ENCODE results near the gene RNF227.

RNF227 gene

GRCh38 chr17:7903154-7904103 lies 12.7 kb downstream of the RNF227 start:
- no peak overlapping the region for H3K4me3 ChIP-seq (ENCODE audit: low read depth, low read length)
- TF ChIP-seq, protein P1, sequence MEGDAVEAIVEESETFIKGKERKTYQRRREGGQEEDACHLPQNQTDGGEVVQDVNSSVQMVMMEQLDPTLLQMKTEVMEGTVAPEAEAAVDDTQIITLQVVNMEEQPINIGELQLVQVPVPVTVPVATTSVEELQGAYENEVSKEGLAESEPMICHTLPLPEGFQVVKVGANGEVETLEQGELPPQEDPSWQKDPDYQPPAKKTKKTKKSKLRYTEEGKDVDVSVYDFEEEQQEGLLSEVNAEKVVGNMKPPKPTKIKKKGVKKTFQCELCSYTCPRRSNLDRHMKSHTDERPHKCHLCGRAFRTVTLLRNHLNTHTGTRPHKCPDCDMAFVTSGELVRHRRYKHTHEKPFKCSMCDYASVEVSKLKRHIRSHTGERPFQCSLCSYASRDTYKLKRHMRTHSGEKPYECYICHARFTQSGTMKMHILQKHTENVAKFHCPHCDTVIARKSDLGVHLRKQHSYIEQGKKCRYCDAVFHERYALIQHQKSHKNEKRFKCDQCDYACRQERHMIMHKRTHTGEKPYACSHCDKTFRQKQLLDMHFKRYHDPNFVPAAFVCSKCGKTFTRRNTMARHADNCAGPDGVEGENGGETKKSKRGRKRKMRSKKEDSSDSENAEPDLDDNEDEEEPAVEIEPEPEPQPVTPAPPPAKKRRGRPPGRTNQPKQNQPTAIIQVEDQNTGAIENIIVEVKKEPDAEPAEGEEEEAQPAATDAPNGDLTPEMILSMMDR (conservative IDR thresholded peaks at IDR 0.05; ENCODE audit: low read depth, low read length), result no peak

GRCh38 chr17:7897773-7898172 lies 18.3 kb downstream of the RNF227 start:
- TF ChIP-seq, protein P1 (conservative IDR thresholded peaks at IDR 0.05; ENCODE audit: low read depth, low read length), result peak; percentile 62
- DNase-seq (ENCODE audit: low read depth), result peak; percentile 83
- no peak overlapping the region for H3K4me3 ChIP-seq (ENCODE audit: low read depth, low read length)

More at GRCh38 chr17:7903154-7904103, 12.7 kb downstream of the RNF227 start:
- DNase-seq (ENCODE audit: low read depth), result peak; percentile 91

DNA sequence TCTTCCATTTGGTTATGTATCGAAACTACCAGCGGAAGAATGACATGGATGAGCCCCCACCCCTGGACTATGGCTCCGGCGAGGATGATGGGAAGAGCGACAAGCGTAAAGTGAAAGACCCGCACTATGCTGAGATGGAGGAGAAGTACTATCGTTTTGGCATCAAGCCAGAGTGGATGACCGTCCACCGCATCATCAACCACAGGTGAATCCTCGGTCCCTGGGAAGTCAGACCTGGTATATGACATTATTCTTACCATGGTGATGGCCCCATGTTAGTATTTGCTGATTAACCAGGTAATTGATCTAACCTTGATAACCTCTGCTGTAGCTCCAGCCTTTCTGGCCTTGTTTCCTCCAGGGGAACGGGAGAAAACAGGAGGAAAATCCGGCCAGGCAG lies 19.0 kb downstream of the RNF227 start:
- TF ChIP-seq, protein P1 (conservative IDR thresholded peaks at IDR 0.05; ENCODE audit: low read depth, low read length), result no peak
- no peak overlapping the region for H3K4me3 ChIP-seq (ENCODE audit: low read depth, low read length)
- no peak for DNase-seq (ENCODE audit: low read depth)

DNA sequence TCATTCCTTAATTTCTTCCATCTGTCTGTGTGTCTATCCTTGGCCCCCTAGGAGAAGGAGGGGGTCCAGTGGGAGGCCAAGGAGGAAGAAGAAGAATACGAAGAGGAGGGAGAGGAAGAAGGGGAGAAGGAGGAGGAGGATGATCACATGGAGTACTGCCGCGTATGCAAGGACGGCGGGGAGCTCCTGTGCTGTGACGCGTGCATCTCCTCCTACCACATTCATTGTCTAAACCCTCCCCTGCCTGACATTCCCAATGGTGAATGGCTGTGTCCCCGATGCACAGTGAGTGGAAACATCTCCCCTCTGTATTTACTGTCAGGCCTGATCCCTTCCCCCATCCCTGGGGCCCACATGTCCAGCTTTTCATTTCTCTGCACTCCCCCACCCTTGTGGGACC lies 21.2 kb downstream of the RNF227 start:
- DNase-seq (ENCODE audit: low read depth), result no peak
- H3K4me3 ChIP-seq (ENCODE audit: low read depth, low read length), result no peak overlapping the region
- TF ChIP-seq, protein P1 (conservative IDR thresholded peaks at IDR 0.05; ENCODE audit: low read depth, low read length), result no peak

GRCh38 chr17:7894226-7894625 lies 21.9 kb downstream of the RNF227 start:
- H3K4me3 ChIP-seq (ENCODE audit: low read depth, low read length), result no peak overlapping the region
- DNase-seq (ENCODE audit: low read depth), result no peak
- TF ChIP-seq, protein P1 (conservative IDR thresholded peaks at IDR 0.05; ENCODE audit: low read depth, low read length), result no peak

DNA sequence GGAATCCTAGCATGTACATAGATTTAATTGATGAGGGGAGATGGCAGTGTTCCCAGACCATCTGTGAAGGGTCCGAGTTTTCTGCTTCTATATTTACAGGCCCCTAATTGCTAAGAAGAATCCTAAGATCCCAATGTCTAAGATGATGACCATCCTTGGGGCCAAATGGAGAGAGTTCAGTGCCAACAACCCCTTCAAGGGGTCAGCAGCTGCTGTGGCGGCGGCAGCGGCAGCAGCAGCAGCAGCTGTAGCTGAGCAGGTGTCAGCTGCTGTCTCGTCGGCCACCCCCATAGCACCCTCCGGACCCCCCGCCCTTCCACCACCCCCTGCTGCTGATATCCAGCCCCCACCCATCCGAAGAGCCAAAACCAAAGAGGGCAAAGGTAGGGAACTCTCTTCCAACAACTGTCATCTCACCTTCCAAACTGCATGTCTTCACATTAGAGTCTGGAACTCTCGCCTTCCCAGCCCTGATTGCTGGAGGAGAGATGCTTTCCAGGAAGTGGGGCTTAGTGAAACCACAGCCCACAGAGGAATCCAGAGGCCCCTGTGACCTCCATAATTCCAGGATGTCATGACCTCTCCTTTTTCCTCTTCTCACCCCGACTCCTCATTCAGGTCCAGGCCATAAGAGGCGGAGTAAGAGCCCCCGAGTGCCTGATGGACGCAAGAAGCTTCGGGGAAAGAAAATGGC lies 22.8 kb downstream of the RNF227 start:
- TF ChIP-seq, protein P1 (conservative IDR thresholded peaks at IDR 0.05; ENCODE audit: low read depth, low read length), result no peak
- no peak for DNase-seq (ENCODE audit: low read depth)
- H3K4me3 ChIP-seq (ENCODE audit: low read depth, low read length), result no peak overlapping the region
